Activated effector memory CD4-positive, alpha-beta T cell treated with Interleukin-2 at 50 U/mL for 16 hours (primary cell): ENCODE data around the gene ZNF346.

ENCODE experiments used
- DNase-seq: peaks from one replicate; pipeline ENCODE4 v3.0.0-alpha.2; 2020

ZNF346 gene

GRCh38 chr5:177095088-177095669 lies 72.7 kb downstream of the ZNF346 start:
- no peak for DNase-seq

DNA sequence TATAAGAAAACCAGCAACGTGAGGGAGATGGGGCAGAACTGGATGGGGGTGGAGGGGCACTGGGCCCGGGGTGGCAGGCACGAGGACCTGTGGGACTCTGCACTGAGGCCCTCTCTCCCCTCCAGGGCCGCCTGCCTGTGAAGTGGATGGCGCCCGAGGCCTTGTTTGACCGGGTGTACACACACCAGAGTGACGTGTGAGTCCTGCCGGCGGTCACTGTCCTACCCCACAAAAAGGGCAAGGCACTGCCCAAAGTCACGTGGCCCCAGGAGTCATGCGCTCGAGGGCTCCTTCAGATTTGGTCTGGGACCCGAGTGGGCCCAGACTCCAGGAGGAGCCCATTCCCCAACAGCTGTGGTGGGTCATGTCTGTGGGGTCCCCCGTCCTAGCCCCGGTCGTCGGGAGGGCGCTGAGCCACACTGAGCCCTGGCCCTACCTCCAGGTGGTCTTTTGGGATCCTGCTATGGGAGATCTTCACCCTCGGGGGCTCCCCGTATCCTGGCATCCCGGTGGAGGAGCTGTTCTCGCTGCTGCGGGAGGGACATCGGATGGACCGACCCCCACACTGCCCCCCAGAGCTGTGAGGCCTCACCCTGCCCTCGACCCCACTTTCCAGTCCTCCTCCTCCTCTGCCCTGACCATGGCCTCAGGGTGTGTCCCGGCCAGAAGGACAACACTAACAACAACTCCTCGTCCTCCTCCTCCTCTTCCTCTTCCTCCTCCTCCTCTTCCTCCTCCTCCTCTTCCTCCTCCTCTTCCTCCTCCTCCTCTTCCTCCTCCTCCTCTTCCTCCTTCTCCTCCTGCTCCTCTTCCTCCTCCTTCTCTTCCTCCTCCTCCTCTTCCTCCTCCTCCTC lies 73.9 kb downstream of the ZNF346 start:
- no peak for DNase-seq

DNA sequence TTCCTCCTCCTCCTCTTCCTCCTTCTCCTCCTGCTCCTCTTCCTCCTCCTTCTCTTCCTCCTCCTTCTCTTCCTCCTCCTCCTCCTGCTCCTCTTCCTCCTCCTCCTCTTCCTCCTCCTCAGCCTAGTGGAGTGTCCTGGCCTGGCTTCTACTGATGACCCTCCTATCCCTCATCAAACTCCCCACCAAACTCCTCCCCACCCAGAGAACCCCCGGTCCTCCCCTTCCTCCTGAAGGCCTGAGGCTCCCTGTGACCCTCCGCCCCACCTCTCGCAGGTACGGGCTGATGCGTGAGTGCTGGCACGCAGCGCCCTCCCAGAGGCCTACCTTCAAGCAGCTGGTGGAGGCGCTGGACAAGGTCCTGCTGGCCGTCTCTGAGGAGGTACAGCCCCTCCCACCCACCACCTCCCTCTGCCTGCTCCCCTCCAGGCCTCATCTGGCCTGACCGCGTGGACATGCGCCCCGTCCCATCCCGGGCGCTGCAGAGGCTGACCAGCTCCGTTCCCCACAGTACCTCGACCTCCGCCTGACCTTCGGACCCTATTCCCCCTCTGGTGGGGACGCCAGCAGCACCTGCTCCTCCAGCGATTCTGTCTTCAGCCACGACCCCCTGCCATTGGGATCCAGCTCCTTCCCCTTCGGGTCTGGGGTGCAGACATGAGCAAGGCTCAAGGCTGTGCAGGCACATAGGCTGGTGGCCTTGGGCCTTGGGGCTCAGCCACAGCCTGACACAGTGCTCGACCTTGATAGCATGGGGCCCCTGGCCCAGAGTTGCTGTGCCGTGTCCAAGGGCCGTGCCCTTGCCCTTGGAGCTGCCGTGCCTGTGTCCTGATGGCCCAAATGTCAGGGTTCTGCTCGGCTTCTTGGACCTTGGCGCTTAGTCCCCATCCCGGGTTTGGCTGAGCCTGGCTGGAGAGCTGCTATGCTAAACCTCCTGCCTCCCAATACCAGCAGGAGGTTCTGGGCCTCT lies 74.8 kb downstream of the ZNF346 start:
- DNase-seq, result no peak

DNA sequence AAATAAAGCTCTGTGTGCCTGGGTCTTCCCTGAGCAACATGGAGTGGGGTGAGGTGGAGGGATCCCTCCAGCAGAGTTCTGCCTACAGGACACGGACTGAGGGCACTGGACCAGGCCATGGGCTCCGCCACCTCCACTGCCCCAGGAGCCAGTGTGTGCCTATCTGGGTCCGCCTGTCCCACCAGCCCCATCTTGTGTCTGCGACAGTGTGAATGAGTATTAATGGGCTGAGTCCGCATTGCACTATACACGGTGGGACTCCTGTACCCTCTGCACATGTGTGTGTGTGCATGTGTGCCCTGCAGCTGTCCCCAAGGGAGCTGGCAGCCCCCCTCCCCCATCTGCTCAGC lies 75.6 kb downstream of the ZNF346 start:
- no peak for DNase-seq

DNA sequence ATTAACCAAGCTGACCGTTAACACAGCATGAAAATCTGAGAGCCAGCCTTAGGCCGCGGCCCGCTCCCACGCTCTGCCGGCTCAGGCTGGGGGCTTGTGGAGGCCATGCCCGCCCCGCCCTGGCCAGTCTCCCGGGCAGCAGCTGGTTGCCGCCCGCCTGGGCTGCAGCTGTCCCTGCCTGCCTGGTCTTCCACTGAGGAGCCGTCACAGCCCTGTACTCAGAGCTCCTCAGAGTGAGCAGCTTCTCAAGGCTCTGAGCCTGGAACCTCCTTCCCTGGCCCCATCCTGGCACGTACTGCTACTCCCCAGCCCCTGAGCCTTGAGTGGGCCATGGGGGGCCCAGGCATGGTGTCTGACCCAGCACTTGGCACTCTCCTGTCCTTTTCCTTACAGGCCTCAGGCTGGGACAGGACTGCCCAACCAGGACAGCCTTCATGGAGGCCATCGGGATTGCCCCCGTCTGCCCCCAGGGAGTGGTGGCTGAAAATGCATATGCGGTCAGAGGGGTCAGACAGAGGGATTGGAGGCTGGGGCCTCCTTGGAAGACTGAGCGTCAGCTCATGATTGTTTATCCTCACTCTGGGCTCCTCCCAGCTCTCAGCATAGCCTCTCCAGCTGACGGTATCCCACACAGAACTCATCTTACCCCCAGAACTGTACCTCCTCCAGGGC lies 76.1 kb downstream of the ZNF346 start:
- no peak for DNase-seq

DNA sequence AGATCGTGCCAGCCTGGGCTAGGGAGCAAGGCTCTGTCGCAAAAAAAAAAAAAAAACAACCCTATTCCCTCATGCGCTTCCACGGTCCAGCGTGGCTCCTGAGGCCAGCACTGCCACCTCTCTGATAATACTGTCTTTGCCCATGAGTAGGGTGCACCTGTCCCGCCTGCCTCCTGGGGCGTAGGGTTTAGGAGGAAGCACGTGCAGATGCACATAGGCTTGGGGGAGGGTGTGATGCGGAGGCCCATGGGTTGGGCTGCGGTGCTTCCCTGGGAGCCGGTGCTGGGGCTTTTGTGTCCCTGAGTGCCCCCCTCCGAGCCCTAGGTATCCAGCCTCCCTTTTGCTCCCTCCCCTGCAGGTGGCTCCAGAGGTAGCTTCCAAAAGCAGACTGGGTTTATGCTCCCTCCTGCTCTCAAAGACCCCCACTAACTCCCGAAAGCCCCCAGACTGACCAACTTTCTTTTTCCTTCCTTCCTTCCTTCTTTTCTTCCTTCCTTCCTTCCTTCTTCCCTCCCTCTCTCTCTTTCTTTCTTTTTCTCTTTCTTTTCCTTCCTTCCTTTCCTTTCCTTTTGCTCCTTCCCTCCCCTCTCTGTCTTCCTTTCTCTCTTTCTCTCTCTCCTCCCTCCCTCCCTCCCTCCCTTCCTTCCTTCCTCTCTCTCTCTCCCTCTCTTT lies 77.1 kb downstream of the ZNF346 start:
- no peak for DNase-seq

- DNase-seq, result no peak
Observed at GRCh38 chr5:177100714-177101121, 78.2 kb downstream of the ZNF346 start.

DNA sequence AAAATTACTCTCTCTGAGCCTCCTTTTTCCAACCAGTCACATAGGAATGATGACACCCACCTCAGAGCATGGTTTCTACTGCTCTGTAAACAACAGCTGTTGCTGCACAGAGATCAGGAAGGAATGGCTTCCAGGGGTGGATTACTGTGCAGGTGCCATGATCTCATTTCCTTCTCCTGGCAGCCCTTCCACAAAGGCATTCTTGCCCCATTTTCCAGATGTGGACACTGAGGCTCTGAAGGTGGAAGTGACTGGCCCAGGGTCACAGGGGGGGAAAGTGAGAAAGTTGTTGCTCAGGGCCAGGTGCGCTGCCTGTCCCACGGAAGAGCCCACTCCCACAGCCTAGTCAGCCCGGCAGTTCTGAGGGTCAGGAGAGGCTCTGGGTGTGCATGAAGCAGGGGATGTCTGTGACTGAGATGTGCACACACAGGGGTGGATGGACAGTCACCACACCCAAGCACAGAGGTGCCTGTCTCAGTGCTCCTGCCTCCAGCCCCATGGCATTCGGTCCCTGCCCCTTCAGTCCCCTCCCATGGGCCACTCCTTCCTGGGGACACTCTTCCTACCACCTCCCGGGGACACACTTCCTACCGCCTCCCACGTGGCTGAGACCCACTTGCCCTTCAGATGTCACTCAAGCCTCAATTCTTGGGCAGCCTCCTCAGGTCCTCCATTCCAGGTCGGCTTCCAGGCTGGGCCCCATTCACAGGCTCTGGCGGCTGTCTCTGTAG lies 81.2 kb downstream of the ZNF346 start:
- no peak for DNase-seq

DNA sequence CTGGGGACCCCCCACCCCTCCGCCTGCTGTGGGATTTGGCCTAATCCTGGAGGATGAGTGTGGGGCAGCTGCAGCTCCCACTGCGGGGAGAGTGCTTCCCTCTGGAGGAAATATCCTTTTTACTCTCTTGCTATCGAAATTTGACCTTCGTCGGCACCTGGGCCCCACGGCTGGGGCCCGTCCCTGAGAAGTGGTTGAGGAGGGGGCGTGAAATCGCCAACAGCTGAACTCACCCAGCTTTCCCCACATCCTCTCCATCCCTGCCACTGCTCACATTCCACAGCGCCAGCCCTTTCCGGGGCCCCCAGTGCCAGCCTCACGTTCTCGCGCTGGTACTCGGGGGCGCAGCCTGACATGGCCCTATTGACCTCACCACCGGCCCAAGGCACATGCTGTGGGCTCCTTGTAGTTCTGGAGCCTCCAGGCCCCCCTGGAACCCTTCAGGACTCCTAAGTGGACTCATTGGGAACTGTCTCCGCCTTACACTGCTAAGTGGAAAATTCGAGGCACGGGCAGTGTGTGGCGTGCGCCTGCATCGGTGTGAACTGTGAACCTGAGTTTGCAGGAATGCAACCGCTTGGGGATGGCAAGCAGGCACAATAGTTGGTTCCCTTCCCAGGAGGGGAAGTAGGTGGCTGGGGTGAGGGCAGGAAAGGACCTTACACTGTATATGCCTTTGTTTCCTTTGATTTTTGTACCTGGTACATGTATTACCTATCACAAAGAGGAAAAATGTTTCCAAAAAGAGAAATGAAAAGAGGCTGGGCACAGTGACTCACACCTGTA lies 83.4 kb downstream of the ZNF346 start:
- no peak for DNase-seq

- no peak for DNase-seq
Observed at GRCh38 chr5:177107159-177107558, 84.7 kb downstream of the ZNF346 start.

DNA sequence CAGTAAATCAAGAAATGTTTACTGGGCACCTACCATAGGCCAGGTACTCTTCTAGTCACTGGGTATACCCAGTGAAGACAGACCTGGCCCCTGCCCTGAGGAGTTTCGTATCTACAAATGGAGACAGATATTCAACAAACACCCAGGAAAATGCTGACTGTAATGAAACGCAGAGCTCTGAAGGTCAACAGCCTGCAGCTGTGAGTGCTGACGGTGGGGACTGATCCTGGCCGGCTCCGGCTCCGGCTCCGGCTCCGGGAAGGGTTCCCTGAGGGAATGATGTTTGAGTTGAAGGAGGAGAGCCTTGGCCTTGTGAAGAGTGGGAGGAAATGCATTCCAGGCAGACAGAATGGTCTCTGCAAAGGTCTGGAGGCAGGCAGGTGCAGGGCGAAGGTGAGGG lies 87.3 kb downstream of the ZNF346 start:
- DNase-seq, result no peak

- DNase-seq, result peak; percentile 36
Observed at GRCh38 chr5:177111720-177112394, 89.4 kb downstream of the ZNF346 start.

DNA sequence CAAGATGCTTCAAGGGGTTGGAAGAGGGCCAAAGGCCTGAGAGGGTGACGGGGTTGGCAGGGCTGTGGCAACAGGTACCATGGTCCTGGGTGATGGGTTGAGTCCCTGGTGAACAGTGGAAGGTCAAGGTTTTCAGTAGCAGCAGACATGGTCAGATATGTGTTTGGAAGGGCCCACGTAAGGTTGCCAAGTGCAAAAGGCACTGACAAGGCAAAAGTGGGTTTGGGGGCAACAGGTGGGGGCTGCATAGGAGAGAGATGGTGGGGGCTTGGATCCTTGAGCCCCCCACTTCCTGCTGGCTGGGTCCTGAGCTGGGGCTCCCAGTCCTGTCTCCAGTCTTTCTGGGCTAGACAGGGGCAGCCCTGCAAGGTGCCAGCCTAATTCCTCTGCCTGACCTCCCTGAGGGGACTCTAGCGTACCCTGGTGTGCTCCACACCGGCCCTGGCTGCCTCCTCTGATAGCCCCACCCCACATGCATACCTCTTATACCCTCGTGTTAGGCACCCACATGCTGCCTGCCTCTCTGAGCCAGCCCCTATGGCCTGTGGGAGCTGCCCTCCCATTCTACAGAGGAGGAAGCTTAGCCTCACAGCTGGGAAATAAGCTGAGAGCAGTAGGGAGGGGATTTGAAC lies 90.2 kb downstream of the ZNF346 start:
- DNase-seq, result no peak

GRCh38 chr5:177113566-177114424 lies 91.3 kb downstream of the ZNF346 start:
- DNase-seq, result peak; percentile 67

DNA sequence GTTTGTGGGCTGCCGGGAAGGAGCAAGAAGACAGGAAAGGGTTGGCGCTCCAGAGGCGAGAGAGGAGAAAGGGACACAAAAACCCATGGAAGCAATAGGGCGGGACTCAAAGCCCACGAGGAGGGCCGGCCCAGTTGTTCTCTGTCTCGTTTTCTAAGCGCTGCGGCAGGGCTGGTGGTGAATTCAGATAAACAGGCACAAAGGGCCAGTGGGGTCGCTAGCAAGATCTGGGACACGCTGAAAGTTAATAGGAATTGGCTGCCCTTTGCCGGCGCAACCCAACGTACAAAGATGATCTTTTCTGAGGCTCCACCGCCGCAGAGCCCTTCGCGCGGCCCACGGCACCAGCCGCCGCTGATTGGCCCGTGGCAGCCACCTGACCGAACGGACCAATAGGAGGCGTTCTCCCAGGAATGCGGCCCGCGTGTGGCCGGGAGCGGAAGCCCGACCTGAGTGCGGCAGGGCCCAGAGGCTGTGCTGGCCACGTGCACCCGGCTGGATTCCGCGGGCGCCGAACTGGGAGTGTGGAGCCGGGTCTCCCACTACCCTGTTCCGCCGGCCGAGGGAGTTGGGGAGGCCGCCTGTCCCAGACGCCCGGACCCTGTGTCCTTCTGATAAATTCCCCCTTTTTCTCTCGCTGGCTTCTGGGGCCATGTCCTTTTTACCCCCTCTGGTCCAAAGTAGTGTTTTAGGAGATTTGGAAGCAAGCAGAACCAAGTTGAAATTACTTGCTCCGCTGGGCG lies 94.3 kb downstream of the ZNF346 start:
- peak; percentile 72 for DNase-seq

- no peak for DNase-seq
Observed at GRCh38 chr5:177117441-177118045, 95.0 kb downstream of the ZNF346 start.

- no peak for DNase-seq
Observed at GRCh38 chr5:177122566-177122965, 100.1 kb downstream of the ZNF346 start.
